Measurements from ENCODE around the gene LRRN4CL.

DNA sequence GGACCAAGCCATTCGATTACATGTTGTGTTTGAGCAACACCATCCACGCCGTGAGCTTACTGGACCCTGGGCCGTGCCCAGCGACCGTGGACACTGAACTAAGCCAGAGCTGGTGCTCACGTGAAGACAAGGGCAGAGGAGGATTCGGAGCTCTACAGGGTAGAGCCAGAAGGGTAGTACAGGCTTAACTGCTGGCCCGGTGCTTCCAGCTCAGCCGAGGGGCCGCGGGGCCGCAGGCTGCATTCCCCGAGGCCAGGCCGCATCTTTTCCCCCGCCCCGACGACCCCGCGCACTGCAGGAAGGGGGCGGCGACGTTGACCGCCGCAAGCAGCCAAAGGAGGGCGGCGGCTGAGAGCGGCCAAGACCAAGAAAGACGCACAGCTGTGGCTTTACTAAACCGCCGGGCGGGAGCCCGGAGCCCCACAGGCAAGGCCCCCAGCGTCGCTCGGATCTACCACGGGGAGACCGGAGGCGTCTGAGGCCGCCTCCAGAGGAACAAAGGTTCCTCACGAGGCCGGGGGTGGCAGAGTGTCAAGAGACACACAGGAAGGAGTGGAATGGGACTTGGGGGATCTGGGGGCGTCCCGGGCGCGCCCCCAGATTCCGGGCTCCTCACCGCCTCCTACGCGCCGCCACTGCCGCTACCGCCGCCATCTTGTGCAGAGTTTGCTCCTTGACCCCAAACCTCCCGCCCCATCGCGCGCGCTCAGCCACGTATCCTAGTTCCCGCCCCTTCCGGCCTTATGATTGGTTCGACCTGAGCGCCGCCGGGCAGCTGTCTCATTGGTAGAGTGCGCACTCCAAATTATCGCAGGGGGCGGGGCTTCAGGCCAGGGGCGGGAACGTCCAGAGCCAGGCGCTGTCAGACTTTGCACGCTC lies 43.1 kb downstream of the LRRN4CL start, which contains the start of gene GANAB:
- TF ChIP-seq, protein P1, sequence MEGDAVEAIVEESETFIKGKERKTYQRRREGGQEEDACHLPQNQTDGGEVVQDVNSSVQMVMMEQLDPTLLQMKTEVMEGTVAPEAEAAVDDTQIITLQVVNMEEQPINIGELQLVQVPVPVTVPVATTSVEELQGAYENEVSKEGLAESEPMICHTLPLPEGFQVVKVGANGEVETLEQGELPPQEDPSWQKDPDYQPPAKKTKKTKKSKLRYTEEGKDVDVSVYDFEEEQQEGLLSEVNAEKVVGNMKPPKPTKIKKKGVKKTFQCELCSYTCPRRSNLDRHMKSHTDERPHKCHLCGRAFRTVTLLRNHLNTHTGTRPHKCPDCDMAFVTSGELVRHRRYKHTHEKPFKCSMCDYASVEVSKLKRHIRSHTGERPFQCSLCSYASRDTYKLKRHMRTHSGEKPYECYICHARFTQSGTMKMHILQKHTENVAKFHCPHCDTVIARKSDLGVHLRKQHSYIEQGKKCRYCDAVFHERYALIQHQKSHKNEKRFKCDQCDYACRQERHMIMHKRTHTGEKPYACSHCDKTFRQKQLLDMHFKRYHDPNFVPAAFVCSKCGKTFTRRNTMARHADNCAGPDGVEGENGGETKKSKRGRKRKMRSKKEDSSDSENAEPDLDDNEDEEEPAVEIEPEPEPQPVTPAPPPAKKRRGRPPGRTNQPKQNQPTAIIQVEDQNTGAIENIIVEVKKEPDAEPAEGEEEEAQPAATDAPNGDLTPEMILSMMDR (IDR thresholded peaks at IDR 0.05): no peak
- TF ChIP-seq POLR2A (IDR thresholded peaks at IDR 0.05): peak; percentile 63 to 89 (median 87)

Measured in body of pancreas (tissue), 4 donors.